CD4-positive, alpha-beta T cell (primary cell): ENCODE measurements around the gene RIMS1. TPM values are rescaled to one million over a fixed set of nuclear protein-coding genes. Genes with fewer than 3 reads are reported as not detected.

ENCODE experiments used
- ATAC-seq: fragments of 200-7000 bp; cut with Tn5 transposase; one replicate; pipeline ENCODE4 v1.10.0; 2022; ENCODE audit warnings: mild to moderate bottlenecking; ENCODE audit not compliant: poor library complexity
- CTCF ChIA-PET: fragments of 350-600 bp; sonication (Branson Sonifier 250); formaldehyde crosslinking; loops from one replicate; lab custom pipeline; 2021; ENCODE audit warnings: antibody characterized with exemption, inconsistent platforms; lab: Charles Lee
- POLR2A ChIA-PET: fragments of 350-600 bp; sonication (Branson Sonifier 250); formaldehyde crosslinking; loops from one replicate; lab custom pipeline; 2021; ENCODE audit warnings: antibody characterized with exemption, inconsistent platforms; lab: Charles Lee
- DNase-seq, 14 experiments: peaks; one replicate each; pipeline ENCODE4 v3.0.0-alpha.2; 2013 to 2020; ENCODE audit warnings: mixed read lengths in 2 of 14
- H3K27ac ChIP-seq, 2 donors: one replicate each; pipeline versions ENCODE4 v1.5.1 to v1.7.0; 2013; ENCODE audit warnings: low read length in 2 of 2, low read depth in 1 of 2, mild to moderate bottlenecking in 1 of 2
- H3K27me3 ChIP-seq, 2 experiments: 1 replicate in 1 of 2; 2 replicates in 1 of 2; pipeline versions ENCODE4 v1.6.1 to v1.7.0; 2013; ENCODE audit warnings: low read length in 2 of 2, control low read depth in 1 of 2, mild to moderate bottlenecking in 1 of 2, moderate library complexity in 1 of 2; ENCODE audit not compliant: insufficient read depth in 2 of 2, control insufficient read depth in 1 of 2
- H3K36me3 ChIP-seq: one replicate; pipeline ENCODE4 v1.6.1; 2013; ENCODE audit warnings: low read length, control low read depth; ENCODE audit not compliant: insufficient read depth
- H3K4me1 ChIP-seq: one replicate; pipeline ENCODE4 v1.6.1; 2013; ENCODE audit warnings: low read length, control low read depth; ENCODE audit not compliant: insufficient read depth
- H3K4me3 ChIP-seq: one replicate; pipeline ENCODE4 v1.5.1; 2013; ENCODE audit warnings: mild to moderate bottlenecking, low read length, moderate library complexity
- H3K9me3 ChIP-seq, 2 experiments: 1 replicate in 1 of 2; 2 replicates in 1 of 2; pipeline versions ENCODE4 v1.6.1 to v1.7.0; 2013; ENCODE audit warnings: low read length in 2 of 2, mild to moderate bottlenecking in 2 of 2, control low read depth in 1 of 2, moderate library complexity in 1 of 2; ENCODE audit not compliant: control insufficient read depth in 1 of 2, insufficient read depth in 1 of 2
- H3K27ac Mint-ChIP-seq: one replicate; pipeline ENCODE4 v1.8.0; 2020; ENCODE audit warnings: mixed read lengths
- H3K27me3 Mint-ChIP-seq: one replicate; pipeline ENCODE4 v1.8.0; 2021; ENCODE audit warnings: mixed read lengths
- H3K36me3 Mint-ChIP-seq: one replicate; pipeline ENCODE4 v1.8.0; 2021; ENCODE audit warnings: low read depth, mixed read lengths
- H3K4me1 Mint-ChIP-seq: one replicate; pipeline ENCODE4 v1.8.0; 2021; ENCODE audit warnings: low read depth, mixed read lengths
- H3K4me3 Mint-ChIP-seq: one replicate; pipeline ENCODE4 v1.8.0; 2020; ENCODE audit warnings: mild to moderate bottlenecking, mixed read lengths
- H3K9me3 Mint-ChIP-seq: one replicate; pipeline ENCODE4 v1.8.0; 2020; ENCODE audit warnings: mixed read lengths
- intact Hi-C, 2 experiments: fragments of 100-400 bp; cut with DNase I in 1 of 2; cut with micrococcal nuclease in 1 of 2; formaldehyde crosslinking; loops; one replicate each; pipeline versions ENCODE4 v1.15.1 to v1.9.0; 2023 to 2025; cut with DNase I, micrococcal nuclease
- total RNA-seq, 174 experiments: library from RNA in 2 of 174; stranded (reverse) in 2 of 174; gene quantifications; one replicate each; pipeline ENCODE4 v1.2.3 and lab custom pipeline; 2021 to 2026
- TF ChIP-seq, protein P1 (sequence below): fragments of 200-600 bp; IDR thresholded peaks from one replicate; pipeline ENCODE4 v1.8.0; 2022; ENCODE audit warnings: antibody characterized with exemption, mild to moderate bottlenecking

RIMS1 gene
- total RNA-seq, 2 experiments from 2014 or later = not detected

DNA sequence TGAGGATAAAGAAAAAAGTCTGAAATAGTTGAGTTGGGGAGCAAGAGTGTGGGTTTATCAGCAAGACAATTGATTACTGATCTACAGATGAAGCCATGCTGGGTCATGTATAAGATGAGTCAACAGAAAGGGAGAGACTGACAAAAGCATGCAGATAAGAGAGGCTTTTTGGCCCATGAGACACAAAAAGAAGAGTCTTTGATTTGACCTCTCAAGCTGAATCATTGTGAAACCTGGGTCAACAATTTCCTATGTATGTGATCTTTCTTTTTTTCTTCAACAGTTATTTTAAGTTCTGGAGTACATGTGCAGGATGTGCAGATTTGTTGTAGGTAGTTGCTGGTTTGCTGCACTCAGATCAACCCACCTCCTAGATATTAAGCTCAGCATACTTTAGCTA, 15.9 kb downstream of the RIMS1 start:
- Histone ChIP-seq H3K9me3 (no peaks in the 10 kb centered on the region), H3K36me3 (no peaks in the 10 kb centered on the region), H3K4me1 (no peaks in the 10 kb centered on the region), H3K27ac (no peak overlapping the region), H3K4me3 (no peak overlapping the region), H3K27me3 (no peaks in the 10 kb centered on the region)
- no peak overlapping the region for H3K27ac Mint-ChIP-seq
- POLR2A ChIA-PET = no interaction called here
- H3K4me1 Mint-ChIP-seq = no peaks in the 10 kb centered on the region
- TF ChIP-seq, protein P1, sequence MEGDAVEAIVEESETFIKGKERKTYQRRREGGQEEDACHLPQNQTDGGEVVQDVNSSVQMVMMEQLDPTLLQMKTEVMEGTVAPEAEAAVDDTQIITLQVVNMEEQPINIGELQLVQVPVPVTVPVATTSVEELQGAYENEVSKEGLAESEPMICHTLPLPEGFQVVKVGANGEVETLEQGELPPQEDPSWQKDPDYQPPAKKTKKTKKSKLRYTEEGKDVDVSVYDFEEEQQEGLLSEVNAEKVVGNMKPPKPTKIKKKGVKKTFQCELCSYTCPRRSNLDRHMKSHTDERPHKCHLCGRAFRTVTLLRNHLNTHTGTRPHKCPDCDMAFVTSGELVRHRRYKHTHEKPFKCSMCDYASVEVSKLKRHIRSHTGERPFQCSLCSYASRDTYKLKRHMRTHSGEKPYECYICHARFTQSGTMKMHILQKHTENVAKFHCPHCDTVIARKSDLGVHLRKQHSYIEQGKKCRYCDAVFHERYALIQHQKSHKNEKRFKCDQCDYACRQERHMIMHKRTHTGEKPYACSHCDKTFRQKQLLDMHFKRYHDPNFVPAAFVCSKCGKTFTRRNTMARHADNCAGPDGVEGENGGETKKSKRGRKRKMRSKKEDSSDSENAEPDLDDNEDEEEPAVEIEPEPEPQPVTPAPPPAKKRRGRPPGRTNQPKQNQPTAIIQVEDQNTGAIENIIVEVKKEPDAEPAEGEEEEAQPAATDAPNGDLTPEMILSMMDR = no peak
- DNase-seq (no peak), ATAC-seq (no peak)
- H3K36me3 Mint-ChIP-seq = no peaks in the 10 kb centered on the region
- H3K4me3 Mint-ChIP-seq = no peak overlapping the region
- CTCF ChIA-PET = no interaction called here
- intact Hi-C loops = no loop called here
- H3K9me3 Mint-ChIP-seq = no peaks in the 10 kb centered on the region
- H3K27me3 Mint-ChIP-seq = no peaks in the 10 kb centered on the region

DNA sequence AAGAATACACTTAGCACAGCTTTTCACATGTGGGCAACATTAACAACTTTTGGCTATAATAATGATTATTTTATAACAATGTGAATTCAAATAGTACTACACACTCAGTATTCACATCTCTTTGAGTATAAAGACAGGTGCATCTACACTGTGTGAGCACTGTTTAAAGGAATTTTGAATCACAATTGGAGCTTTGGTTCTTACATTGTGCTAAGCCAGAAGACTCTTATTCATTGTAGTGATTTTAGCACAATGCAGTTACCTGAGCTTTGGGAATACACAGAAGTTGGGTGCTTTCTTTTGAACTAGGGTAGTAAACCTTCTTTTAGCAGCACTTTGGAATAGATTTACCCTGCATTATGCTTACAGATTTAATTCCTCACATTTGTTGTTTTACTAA, 20.5 kb downstream of the RIMS1 start:
- Mint-ChIP-seq H3K27me3 (no peaks in the 10 kb centered on the region), H3K9me3 (no peaks in the 10 kb centered on the region), H3K4me3 (no peak overlapping the region), H3K36me3 (no peaks in the 10 kb centered on the region), H3K27ac (no peak overlapping the region), H3K4me1 (no peaks in the 10 kb centered on the region)
- H3K27ac ChIP-seq = no peak overlapping the region
- ATAC-seq (no peak), DNase-seq (no peak)
- no peak overlapping the region for H3K4me3 ChIP-seq
- ChIA-PET CTCF (no interaction called here), POLR2A (no interaction called here)
- no peaks in the 10 kb centered on the region for H3K4me1 ChIP-seq
- TF ChIP-seq, protein P1 = no peak
- intact Hi-C loops = no loop called here
- no peaks in the 10 kb centered on the region for H3K9me3 ChIP-seq
- H3K27me3 ChIP-seq = no peaks in the 10 kb centered on the region
- no peaks in the 10 kb centered on the region for H3K36me3 ChIP-seq

DNA sequence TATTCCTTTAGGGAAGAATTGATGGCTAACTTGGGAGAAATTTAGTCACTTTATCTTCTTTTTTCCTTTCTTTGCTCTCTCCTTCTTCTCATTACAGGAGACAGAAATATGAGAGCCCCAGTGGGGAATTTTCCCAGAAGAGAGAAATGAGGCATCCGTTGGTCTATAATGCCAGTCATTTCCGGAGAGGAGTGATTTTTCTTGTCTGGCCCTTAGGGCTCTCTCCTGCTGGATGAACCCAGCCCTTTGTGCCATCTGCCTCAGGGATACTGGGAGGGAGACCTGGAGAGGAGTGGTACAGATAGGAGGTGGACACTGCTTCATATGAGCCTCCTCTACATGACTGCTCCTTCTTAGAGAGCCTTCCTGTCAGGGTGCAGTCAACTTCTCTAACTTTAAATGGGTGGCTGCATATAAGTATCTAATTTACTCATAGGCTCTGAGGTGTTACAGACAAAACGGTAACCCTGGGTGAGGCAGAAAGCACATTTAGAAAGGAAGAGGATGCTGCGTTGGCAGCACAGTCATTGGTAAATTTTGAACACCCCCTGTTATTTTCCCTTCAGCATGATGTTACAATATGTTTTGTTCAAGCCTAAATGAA, 21.9 kb downstream of the RIMS1 start:
- POLR2A ChIA-PET = no interaction called here
- no peaks in the 10 kb centered on the region for H3K4me1 Mint-ChIP-seq
- intact Hi-C loops = no loop called here

More for the DNA sequence above, 21.9 kb downstream of the RIMS1 start:
- ATAC-seq (no peak), DNase-seq (no peak)
- H3K27me3 Mint-ChIP-seq = no peaks in the 10 kb centered on the region
- no peaks in the 10 kb centered on the region for H3K9me3 ChIP-seq
- H3K4me3 Mint-ChIP-seq = no peak overlapping the region
- TF ChIP-seq, protein P1 = no peak
- no peak overlapping the region for H3K27ac ChIP-seq
- no peaks in the 10 kb centered on the region for H3K9me3 Mint-ChIP-seq
- no peaks in the 10 kb centered on the region for H3K36me3 ChIP-seq
- H3K4me1 ChIP-seq = no peaks in the 10 kb centered on the region
- H3K36me3 Mint-ChIP-seq = no peaks in the 10 kb centered on the region
- no peak overlapping the region for H3K27ac Mint-ChIP-seq
- CTCF ChIA-PET = no interaction called here
- H3K27me3 ChIP-seq = no peaks in the 10 kb centered on the region
- no peak overlapping the region for H3K4me3 ChIP-seq
